ENCODE results near the gene ZNF710. TPM values are rescaled to one million over a fixed set of nuclear protein-coding genes. Genes with fewer than 3 reads are reported as not detected.

ZNF710 gene
- total and polyA plus RNA-seq, 2 experiments from 2014 or later = 15.9 to 18.2 TPM

GRCh38 chr15:90044191-90044590 lies 43.1 kb downstream of the ZNF710 start (continued):
- TF ChIP-seq, protein P1, sequence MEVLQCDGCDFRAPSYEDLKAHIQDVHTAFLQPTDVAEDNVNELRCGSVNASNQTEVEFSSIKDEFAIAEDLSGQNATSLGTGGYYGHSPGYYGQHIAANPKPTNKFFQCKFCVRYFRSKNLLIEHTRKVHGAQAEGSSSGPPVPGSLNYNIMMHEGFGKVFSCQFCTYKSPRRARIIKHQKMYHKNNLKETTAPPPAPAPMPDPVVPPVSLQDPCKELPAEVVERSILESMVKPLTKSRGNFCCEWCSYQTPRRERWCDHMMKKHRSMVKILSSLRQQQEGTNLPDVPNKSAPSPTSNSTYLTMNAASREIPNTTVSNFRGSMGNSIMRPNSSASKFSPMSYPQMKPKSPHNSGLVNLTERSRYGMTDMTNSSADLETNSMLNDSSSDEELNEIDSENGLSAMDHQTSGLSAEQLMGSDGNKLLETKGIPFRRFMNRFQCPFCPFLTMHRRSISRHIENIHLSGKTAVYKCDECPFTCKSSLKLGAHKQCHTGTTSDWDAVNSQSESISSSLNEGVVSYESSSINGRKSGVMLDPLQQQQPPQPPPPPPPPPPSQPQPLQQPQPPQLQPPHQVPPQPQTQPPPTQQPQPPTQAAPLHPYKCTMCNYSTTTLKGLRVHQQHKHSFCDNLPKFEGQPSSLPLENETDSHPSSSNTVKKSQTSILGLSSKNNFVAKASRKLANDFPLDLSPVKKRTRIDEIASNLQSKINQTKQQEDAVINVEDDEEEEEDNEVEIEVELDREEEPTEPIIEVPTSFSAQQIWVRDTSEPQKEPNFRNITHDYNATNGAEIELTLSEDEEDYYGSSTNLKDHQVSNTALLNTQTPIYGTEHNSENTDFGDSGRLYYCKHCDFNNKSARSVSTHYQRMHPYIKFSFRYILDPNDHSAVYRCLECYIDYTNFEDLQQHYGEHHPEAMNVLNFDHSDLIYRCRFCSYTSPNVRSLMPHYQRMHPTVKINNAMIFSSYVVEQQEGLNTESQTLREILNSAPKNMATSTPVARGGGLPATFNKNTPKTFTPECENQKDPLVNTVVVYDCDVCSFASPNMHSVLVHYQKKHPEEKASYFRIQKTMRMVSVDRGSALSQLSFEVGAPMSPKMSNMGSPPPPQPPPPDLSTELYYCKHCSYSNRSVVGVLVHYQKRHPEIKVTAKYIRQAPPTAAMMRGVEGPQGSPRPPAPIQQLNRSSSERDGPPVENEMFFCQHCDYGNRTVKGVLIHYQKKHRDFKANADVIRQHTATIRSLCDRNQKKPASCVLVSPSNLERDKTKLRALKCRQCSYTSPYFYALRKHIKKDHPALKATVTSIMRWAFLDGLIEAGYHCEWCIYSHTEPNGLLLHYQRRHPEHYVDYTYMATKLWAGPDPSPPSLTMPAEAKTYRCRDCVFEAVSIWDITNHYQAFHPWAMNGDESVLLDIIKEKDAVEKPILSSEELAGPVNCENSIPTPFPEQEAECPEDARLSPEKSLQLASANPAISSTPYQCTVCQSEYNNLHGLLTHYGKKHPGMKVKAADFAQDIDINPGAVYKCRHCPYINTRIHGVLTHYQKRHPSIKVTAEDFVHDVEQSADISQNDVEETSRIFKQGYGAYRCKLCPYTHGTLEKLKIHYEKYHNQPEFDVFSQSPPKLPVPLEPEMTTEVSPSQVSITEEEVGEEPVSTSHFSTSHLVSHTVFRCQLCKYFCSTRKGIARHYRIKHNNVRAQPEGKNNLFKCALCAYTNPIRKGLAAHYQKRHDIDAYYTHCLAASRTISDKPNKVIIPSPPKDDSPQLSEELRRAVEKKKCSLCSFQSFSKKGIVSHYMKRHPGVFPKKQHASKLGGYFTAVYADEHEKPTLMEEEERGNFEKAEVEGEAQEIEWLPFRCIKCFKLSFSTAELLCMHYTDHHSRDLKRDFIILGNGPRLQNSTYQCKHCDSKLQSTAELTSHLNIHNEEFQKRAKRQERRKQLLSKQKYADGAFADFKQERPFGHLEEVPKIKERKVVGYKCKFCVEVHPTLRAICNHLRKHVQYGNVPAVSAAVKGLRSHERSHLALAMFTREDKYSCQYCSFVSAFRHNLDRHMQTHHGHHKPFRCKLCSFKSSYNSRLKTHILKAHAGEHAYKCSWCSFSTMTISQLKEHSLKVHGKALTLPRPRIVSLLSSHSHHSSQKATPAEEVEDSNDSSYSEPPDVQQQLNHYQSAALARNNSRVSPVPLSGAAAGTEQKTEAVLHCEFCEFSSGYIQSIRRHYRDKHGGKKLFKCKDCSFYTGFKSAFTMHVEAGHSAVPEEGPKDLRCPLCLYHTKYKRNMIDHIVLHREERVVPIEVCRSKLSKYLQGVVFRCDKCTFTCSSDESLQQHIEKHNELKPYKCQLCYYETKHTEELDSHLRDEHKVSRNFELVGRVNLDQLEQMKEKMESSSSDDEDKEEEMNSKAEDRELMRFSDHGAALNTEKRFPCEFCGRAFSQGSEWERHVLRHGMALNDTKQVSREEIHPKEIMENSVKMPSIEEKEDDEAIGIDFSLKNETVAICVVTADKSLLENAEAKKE (CRISPR knock-in tag; IDR thresholded peaks at IDR 0.05) = no peak
- TF ChIP-seq, protein P2, sequence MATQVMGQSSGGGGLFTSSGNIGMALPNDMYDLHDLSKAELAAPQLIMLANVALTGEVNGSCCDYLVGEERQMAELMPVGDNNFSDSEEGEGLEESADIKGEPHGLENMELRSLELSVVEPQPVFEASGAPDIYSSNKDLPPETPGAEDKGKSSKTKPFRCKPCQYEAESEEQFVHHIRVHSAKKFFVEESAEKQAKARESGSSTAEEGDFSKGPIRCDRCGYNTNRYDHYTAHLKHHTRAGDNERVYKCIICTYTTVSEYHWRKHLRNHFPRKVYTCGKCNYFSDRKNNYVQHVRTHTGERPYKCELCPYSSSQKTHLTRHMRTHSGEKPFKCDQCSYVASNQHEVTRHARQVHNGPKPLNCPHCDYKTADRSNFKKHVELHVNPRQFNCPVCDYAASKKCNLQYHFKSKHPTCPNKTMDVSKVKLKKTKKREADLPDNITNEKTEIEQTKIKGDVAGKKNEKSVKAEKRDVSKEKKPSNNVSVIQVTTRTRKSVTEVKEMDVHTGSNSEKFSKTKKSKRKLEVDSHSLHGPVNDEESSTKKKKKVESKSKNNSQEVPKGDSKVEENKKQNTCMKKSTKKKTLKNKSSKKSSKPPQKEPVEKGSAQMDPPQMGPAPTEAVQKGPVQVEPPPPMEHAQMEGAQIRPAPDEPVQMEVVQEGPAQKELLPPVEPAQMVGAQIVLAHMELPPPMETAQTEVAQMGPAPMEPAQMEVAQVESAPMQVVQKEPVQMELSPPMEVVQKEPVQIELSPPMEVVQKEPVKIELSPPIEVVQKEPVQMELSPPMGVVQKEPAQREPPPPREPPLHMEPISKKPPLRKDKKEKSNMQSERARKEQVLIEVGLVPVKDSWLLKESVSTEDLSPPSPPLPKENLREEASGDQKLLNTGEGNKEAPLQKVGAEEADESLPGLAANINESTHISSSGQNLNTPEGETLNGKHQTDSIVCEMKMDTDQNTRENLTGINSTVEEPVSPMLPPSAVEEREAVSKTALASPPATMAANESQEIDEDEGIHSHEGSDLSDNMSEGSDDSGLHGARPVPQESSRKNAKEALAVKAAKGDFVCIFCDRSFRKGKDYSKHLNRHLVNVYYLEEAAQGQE (IDR thresholded peaks at IDR 0.05; ENCODE audit: unreplicated experiment) = no peak
- TF ChIP-seq CREB1 (CRISPR knock-in tag; IDR thresholded peaks at IDR 0.05; ENCODE audit: low read depth) (no peak), ETS1 (IDR thresholded peaks at IDR 0.05) (no peak), POLR2AphosphoS5 (IDR thresholded peaks at IDR 0.05; ENCODE audit: low read depth) (no peak), JUNB (IDR thresholded peaks at IDR 0.05; ENCODE audit: unreplicated experiment) (no peak)
